ENCODE results near the gene CCR5AS.

DNA sequence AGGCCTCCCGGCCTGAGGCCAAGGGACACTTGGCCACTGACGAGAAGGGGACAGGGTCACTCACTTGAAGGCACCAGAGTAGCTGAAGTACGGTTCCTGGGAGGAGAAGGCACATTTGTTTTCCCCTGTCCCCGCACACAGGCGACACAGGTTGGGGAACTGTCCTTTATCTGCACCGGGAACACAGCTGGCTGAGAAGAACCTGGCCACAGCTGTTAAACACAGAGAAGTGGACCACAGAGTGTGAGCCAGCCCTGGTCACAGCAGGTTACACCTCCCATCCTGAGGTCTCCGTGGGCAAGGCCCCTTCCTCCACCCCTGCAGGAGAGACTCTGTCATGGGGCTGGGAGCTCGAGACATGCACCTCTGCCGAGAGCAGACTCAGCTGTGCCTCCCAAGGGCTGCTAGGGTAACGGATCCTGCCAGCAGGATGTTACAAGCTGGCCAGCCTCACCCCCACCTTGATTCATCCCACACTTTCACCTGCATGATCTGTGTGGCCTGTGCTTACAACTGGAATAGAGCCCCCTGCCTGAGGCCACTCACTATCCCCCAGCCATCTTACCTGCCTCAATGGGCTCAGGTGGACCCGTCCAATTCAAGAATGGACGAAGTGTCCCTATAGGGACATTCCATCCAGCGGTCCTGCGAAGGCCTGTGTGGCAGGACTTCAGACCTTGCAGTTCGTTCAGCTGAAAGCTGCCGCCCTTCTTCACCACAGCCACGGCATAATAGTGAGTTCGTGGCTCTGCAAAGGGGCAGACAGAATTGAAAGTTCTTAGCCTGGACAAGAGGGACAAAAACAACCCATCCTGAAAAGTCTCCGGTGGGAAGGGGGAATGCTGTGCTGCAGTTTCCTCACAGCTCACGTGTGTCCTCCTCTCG is 48.6 kb upstream of the CCR5AS start:
- TF ChIP-seq POLR2A (IDR thresholded peaks at IDR 0.05; ENCODE audit: low read length), result no peak
- TF ChIP-seq GATA1 (IDR thresholded peaks at IDR 0.05; ENCODE audit: low read depth, low read length), result no peak

Data from erythroblast (primary cell).